IMR-90 (cell line): Measurements from ENCODE around the gene CCDC136. TPM values are rescaled to one million over a fixed set of nuclear protein-coding genes. Genes with fewer than 3 reads are reported as not detected.

Source experiments
- ATAC-seq: fragments of 200-7000 bp; cut with Tn5 transposase; 2 replicates; pipeline ENCODE4 v1.9.1; 2020; ENCODE audit warnings: low read depth, mild to moderate bottlenecking, moderate library complexity
- BruUV-seq: library from RNA; stranded (reverse); fragments of 400-500 nt; replicated peaks from 2 replicates; lab custom pipeline; 2021; lab: Mats Ljungman, UMichigan
- CTCF ChIA-PET: fragments of 300-600 bp; formaldehyde crosslinking; extraction: SDS; loops from one replicate; lab custom pipeline; 2021; ENCODE audit warnings: antibody characterized with exemption; lab: Yijun Ruan, JAX
- POLR2A ChIA-PET: fragments of 300-600 bp; sonication (Branson Sonifier 250); formaldehyde crosslinking; loops from one replicate; lab custom pipeline; 2022; ENCODE audit warnings: antibody characterized with exemption; ENCODE audit not compliant: unreplicated experiment; lab: Charles Lee
- DNase-seq: peaks from one replicate; pipeline ENCODE4 v3.0.0; 2013
- H2AFZ ChIP-seq: replicated peaks from 2 replicates; pipeline ENCODE3; 2013; ENCODE audit warnings: low read length, mild to moderate bottlenecking; ENCODE audit not compliant: poor library complexity
- H2AK5ac ChIP-seq: 2 replicates; pipeline ENCODE4 v1.6.1; 2013; ENCODE audit warnings: low read depth, low read length, inconsistent platforms
- H2AK9ac ChIP-seq: replicated peaks from 2 replicates; pipeline ENCODE3; 2013; ENCODE audit warnings: mild to moderate bottlenecking, low read depth, low read length, moderate library complexity; ENCODE audit not compliant: poor library complexity
- H2BK120ac ChIP-seq: 2 replicates; pipeline ENCODE4 v1.6.1; 2013; ENCODE audit warnings: low read depth, low read length, inconsistent platforms
- H2BK15ac ChIP-seq: 3 replicates; pipeline ENCODE4 v1.6.1; 2013; ENCODE audit warnings: low read depth, low read length, inconsistent platforms
- H2BK20ac ChIP-seq: 2 replicates; pipeline ENCODE4 v1.6.1; 2013; ENCODE audit warnings: low read depth, mild to moderate bottlenecking, inconsistent platforms, low read length, moderate library complexity
- H2BK5ac ChIP-seq: 2 replicates; pipeline ENCODE4 v1.6.1; 2013; ENCODE audit warnings: mild to moderate bottlenecking, low read depth, low read length, inconsistent platforms; ENCODE audit not compliant: poor library complexity, severe bottlenecking
- H3K14ac ChIP-seq: replicated peaks from 2 replicates; pipeline ENCODE4 v1.6.1; 2013; ENCODE audit warnings: low read depth, low read length, inconsistent platforms
- H3K18ac ChIP-seq: 2 replicates; pipeline ENCODE4 v1.6.1; 2013; ENCODE audit warnings: low read depth, low read length, control low read depth
- H3K23ac ChIP-seq: 2 replicates; pipeline ENCODE4 v1.6.1; 2013; ENCODE audit warnings: low read depth, low read length, inconsistent platforms
- H3K27ac ChIP-seq: 2 replicates; pipeline ENCODE4 v1.5.1; 2013; ENCODE audit warnings: mild to moderate bottlenecking, control low read depth, low read length; ENCODE audit not compliant: insufficient read depth
- H3K27me3 ChIP-seq: 2 replicates; pipeline ENCODE4 v1.6.1; 2013; ENCODE audit warnings: low read length; ENCODE audit not compliant: control insufficient read depth, insufficient read depth
- H3K36me3 ChIP-seq: 2 replicates; pipeline ENCODE4 v1.6.1; 2013; ENCODE audit warnings: low read length, mixed read lengths; ENCODE audit not compliant: control insufficient read depth, insufficient read depth
- H3K4ac ChIP-seq: 2 replicates; pipeline ENCODE4 v1.6.1; 2013; ENCODE audit warnings: low read depth, low read length, inconsistent platforms
- H3K4me1 ChIP-seq: 2 replicates; pipeline ENCODE4 v1.6.1; 2013; ENCODE audit warnings: low read length, mixed read lengths; ENCODE audit not compliant: control insufficient read depth, insufficient read depth
- H3K4me2 ChIP-seq: 2 replicates; pipeline ENCODE4 v1.6.1; 2013; ENCODE audit warnings: low read depth, mild to moderate bottlenecking, control low read depth, low read length, moderate library complexity
- H3K4me3 ChIP-seq: 2 replicates; pipeline ENCODE4 v1.5.1; 2013; ENCODE audit warnings: low read depth, mild to moderate bottlenecking, control low read depth, low read length, moderate library complexity; ENCODE audit not compliant: insufficient read depth
- H3K56ac ChIP-seq: 2 replicates; pipeline ENCODE4 v1.6.1; 2013; ENCODE audit warnings: low read length, inconsistent platforms; ENCODE audit not compliant: insufficient read depth; ENCODE audit errors: extremely low read depth
- H3K79me1 ChIP-seq, 2 experiments: 2 replicates each; pipeline ENCODE4 v1.6.1; 2013; ENCODE audit warnings: low read length in 2 of 2, inconsistent platforms in 1 of 2, low read depth in 1 of 2
- H3K9ac ChIP-seq: 2 replicates; pipeline ENCODE4 v1.6.1; 2013; ENCODE audit warnings: low read depth, low read length, control low read depth
- H3K9me1 ChIP-seq: 2 replicates; pipeline ENCODE4 v1.6.1; 2013; ENCODE audit warnings: low read length, inconsistent platforms; ENCODE audit not compliant: insufficient read depth
- H3K9me3 ChIP-seq: 2 replicates; pipeline ENCODE4 v1.6.1; 2013; ENCODE audit warnings: low read length; ENCODE audit not compliant: control insufficient read depth, insufficient read depth
- H4K20me1 ChIP-seq: 2 replicates; pipeline ENCODE4 v1.6.1; 2013; ENCODE audit warnings: low read length, inconsistent platforms; ENCODE audit not compliant: insufficient read depth
- H4K5ac ChIP-seq: 2 replicates; pipeline ENCODE4 v1.6.1; 2013; ENCODE audit warnings: mild to moderate bottlenecking, low read depth, low read length, control low read depth
- H4K8ac ChIP-seq, 2 experiments: 2 replicates each; pipeline ENCODE4 v1.6.1; 2013; ENCODE audit warnings: low read depth in 2 of 2, low read length in 2 of 2, control low read depth in 1 of 2, inconsistent platforms in 1 of 2
- H4K91ac ChIP-seq: 2 replicates; pipeline ENCODE4 v1.6.1; 2013; ENCODE audit warnings: low read depth, low read length, inconsistent platforms; ENCODE audit not compliant: insufficient read depth
- BHLHE40 ChIP-seq: fragments of 150-350 bp; IDR thresholded peaks from 2 replicates; pipeline ENCODE4 v1.6.1; 2016; ENCODE audit warnings: mild to moderate bottlenecking, low read depth, low read length
- CEBPB ChIP-seq: IDR thresholded peaks from 2 replicates; pipeline ENCODE4 v1.6.1; 2012; ENCODE audit warnings: low read depth, low read length, improper control_type of control experiment
- CHD1 ChIP-seq: IDR thresholded peaks from 2 replicates; pipeline ENCODE4 v1.6.1; 2012; ENCODE audit warnings: low read depth, low read length, improper control_type of control experiment
- CTCF ChIP-seq: conservative IDR thresholded peaks from 2 replicates; pipeline ENCODE4 v1.5.1; 2012; ENCODE audit warnings: mild to moderate bottlenecking, low read depth, low read length, improper control_type of control experiment
- ELK1 ChIP-seq: fragments of 150-350 bp; IDR thresholded peaks from 2 replicates; pipeline ENCODE4 v1.6.1; 2016; ENCODE audit warnings: low read depth, mild to moderate bottlenecking, low read length, moderate library complexity, borderline replicate concordance
- FOS ChIP-seq: fragments of 150-350 bp; IDR thresholded peaks from 2 replicates; pipeline ENCODE4 v1.6.1; 2016; ENCODE audit warnings: low read depth, low read length
- MAFK ChIP-seq: IDR thresholded peaks from 2 replicates; pipeline ENCODE4 v1.6.1; 2012; ENCODE audit warnings: low read depth, low read length, improper control_type of control experiment
- MAZ ChIP-seq: IDR thresholded peaks from 2 replicates; pipeline ENCODE4 v1.6.1; 2012; ENCODE audit warnings: low read depth, mild to moderate bottlenecking, low read length, improper control_type of control experiment, moderate library complexity, borderline replicate concordance
- MXI1 ChIP-seq: IDR thresholded peaks from 2 replicates; pipeline ENCODE4 v1.6.1; 2012; ENCODE audit warnings: low read depth, mild to moderate bottlenecking, low read length, moderate library complexity, borderline replicate concordance
- NFE2L2 ChIP-seq: fragments of 150-350 bp; IDR thresholded peaks from 2 replicates; pipeline ENCODE4 v1.6.1; 2016; ENCODE audit warnings: low read depth, mild to moderate bottlenecking, low read length
- POLR2A ChIP-seq: IDR thresholded peaks from 2 replicates; pipeline ENCODE4 v1.6.1; 2012; ENCODE audit warnings: mild to moderate bottlenecking, low read depth, low read length
- RAD21 ChIP-seq: IDR thresholded peaks from 2 replicates; pipeline ENCODE4 v1.6.1; 2012; ENCODE audit warnings: low read length, improper control_type of control experiment
- RCOR1 ChIP-seq: IDR thresholded peaks from 2 replicates; pipeline ENCODE4 v1.6.1; 2012; ENCODE audit warnings: mild to moderate bottlenecking, low read length, improper control_type of control experiment; ENCODE audit not compliant: insufficient replicate concordance
- RFX5 ChIP-seq: IDR thresholded peaks from 2 replicates; pipeline ENCODE4 v1.8.0; 2012; ENCODE audit warnings: low read depth, mild to moderate bottlenecking, low read length, moderate library complexity
- SMC3 ChIP-seq: fragments of 150-350 bp; IDR thresholded peaks from 2 replicates; pipeline ENCODE4 v1.6.1; 2016; ENCODE audit warnings: low read depth, mild to moderate bottlenecking, antibody characterized with exemption, low read length, moderate library complexity
- USF2 ChIP-seq: fragments of 150-350 bp; IDR thresholded peaks from 2 replicates; pipeline ENCODE4 v1.6.1; 2017; ENCODE audit warnings: mild to moderate bottlenecking, antibody characterized with exemption, low read length, low read depth
- WGBS, 2 experiments: methylation state at CpG; one replicate each; pipeline versions ENCODE4 v1.1.5 to v1.1.7; 2013; ENCODE audit warnings: missing lambda C conversion rate in 2 of 2; ENCODE audit not compliant: insufficient read length in 1 of 2; ENCODE audit errors: extremely low coverage in 2 of 2; 5-methylcytosine and 5-hydroxymethylcytosine counted together
- dilution Hi-C: fragments of 300-500 bp; cut with HindIII; formaldehyde crosslinking; loops from one replicate; pipeline ENCODE4 v1.14.3; 2018; ENCODE audit warnings: low sequenced_read_pairs; ENCODE audit not compliant: unreplicated experiment
- in situ Hi-C: fragments of 300-500 bp; cut with MboI; formaldehyde crosslinking; loops from 3 replicates; pipeline ENCODE4 v1.14.3; 2019; ENCODE audit warnings: low sequenced_read_pairs, inconsistent platforms, mixed read lengths
- intact Hi-C: fragments of 100-400 bp; cut with micrococcal nuclease; formaldehyde crosslinking; loops from 2 replicates; pipeline ENCODE4 v1.10.0; 2022
- polyA plus RNA-seq, 3 experiments: library from polyadenylated mRNA; depleted of rRNA; stranded (reverse); fragments of >200 nt; gene quantifications; 2 replicates each; pipeline ENCODE4 v1.2.3, GENCODE V29; 2012; ENCODE audit warnings: low replicate concordance in 1 of 3
- total RNA-seq: library from RNA; depleted of rRNA; stranded (reverse); fragments of >200 nt; gene quantifications from 2 replicates; pipeline ENCODE4 v1.2.3, GENCODE V29; 2012

CCDC136 gene
- total and polyA plus RNA-seq, 2 of the 4 experiments (the other 2 are of a cell fraction) = 7.7 to 18.0 TPM

GRCh38 chr7:128781126-128781525 is 10.6 kb upstream of the CCDC136 start:
- BruUV-seq = no TSS peak
- no peaks in the 10 kb centered on the region for H3K9me3 ChIP-seq
- no peak overlapping the region; the same call in 1 of the 2 replicates for H4K91ac ChIP-seq
- H3K56ac ChIP-seq = no peak overlapping the region
- ATAC-seq (peak; percentile 3), DNase-seq (peak; percentile 69)
- H4K8ac ChIP-seq = no peak overlapping the region
- no peak overlapping the region for H3K4me3 ChIP-seq
- no peak overlapping the region for H2BK5ac ChIP-seq
- no peak overlapping the region for H3K18ac ChIP-seq
- TF ChIP-seq ELK1 (no peak), NFE2L2 (no peak), USF2 (no peak), MXI1 (no peak), RCOR1 (no peak), MAZ (no peak), RFX5 (no peak), FOS (no peak), CTCF (no peak), CHD1 (no peak), POLR2A (no peak), SMC3 (no peak), BHLHE40 (no peak), CEBPB (no peak), RAD21 (no peak), MAFK (no peak)
- no peak overlapping the region for H2BK15ac ChIP-seq
- H4K20me1 ChIP-seq = peaks cover 7% of the 10 kb centered on the region; the same call in 1 of the 2 replicates
- H3K9me1 ChIP-seq = peaks cover 4% of the 10 kb centered on the region; the same call in 1 of the 2 replicates
- no peak overlapping the region for H3K4ac ChIP-seq
- no peak overlapping the region for H3K23ac ChIP-seq
- intact Hi-C loops (no loop called here), in situ Hi-C loops (no loop called here), dilution Hi-C loops (no loop called here)
- H3K9ac ChIP-seq = no peak overlapping the region
- ChIA-PET CTCF (no interaction called here), POLR2A (no interaction called here)
- H3K14ac ChIP-seq = no peak overlapping the region
- no peak overlapping the region for H2AFZ ChIP-seq
- peaks cover 6% of the 10 kb centered on the region for H3K4me1 ChIP-seq
- no peaks in the 10 kb centered on the region; the same call in 1 of the 2 replicates for H3K36me3 ChIP-seq
- 80% methylated on average over 1 of the region's 5 CpGs; no CpG with 5 or more reads in 1 of the 2 experiments for WGBS, 2 experiments
- no peak overlapping the region for H2AK9ac ChIP-seq
- H2BK20ac ChIP-seq = no peak overlapping the region
- H2AK5ac ChIP-seq = no peak overlapping the region
- H3K27ac ChIP-seq = no peak overlapping the region
- H4K5ac ChIP-seq = no peak overlapping the region
- H3K27me3 ChIP-seq = 0 out of 2 replicates have a peak, but pooled peaks cover 2% of the 10 kb centered on the region
- no peak overlapping the region for H2BK120ac ChIP-seq
- no peaks in the 10 kb centered on the region for H3K79me1 ChIP-seq
- no peak overlapping the region for H3K4me2 ChIP-seq
